ENCODE data around the gene KLHL35.
"Not testable (repeated sequence)": the region's sequence is repeated elsewhere in the genome, so short reads cannot be mapped to it uniquely, and the experiment has no call there.

Gene KLHL35

DNA sequence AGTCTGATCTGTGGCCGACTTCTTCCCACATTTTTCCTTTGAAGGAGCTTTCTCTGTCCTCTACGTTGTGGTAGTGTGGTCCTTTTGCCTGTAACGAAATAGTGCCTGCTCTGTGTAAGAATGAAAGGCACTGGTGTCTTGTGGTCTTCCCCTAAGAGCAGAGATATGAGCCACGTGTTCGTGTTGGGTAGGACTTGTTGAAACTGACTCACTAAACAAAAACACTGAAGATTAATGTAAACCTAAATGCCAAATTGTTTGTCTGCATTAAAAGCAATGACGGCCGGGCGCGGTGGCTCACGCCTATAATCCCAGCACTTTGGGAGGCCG, 43.8 kb downstream of the KLHL35 start:
- Histone ChIP-seq H3K27ac (ENCODE audit: insufficient read depth, low read depth, low read length, poor library complexity, severe bottlenecking) (no peak overlapping the region), H3K36me3 (ENCODE audit: control insufficient read depth, insufficient read depth, low read length) (no peaks in the 10 kb centered on the region), H3K4me3 (ENCODE audit: insufficient read depth, low read depth, low read length) (no peak overlapping the region), H3K27me3 (ENCODE audit: control insufficient read depth, insufficient read depth, low read length, poor library complexity, severe bottlenecking) (no peaks in the 10 kb centered on the region), H3K4me1 (ENCODE audit: control insufficient read depth, insufficient read depth, low read length) (no peaks in the 10 kb centered on the region), H3K9me3 (ENCODE audit: control insufficient read depth, low read length) (no peaks in the 10 kb centered on the region)
- 86 to 91% methylated on average over 11 of the region's 11 CpGs for WGBS, 2 experiments

DNA sequence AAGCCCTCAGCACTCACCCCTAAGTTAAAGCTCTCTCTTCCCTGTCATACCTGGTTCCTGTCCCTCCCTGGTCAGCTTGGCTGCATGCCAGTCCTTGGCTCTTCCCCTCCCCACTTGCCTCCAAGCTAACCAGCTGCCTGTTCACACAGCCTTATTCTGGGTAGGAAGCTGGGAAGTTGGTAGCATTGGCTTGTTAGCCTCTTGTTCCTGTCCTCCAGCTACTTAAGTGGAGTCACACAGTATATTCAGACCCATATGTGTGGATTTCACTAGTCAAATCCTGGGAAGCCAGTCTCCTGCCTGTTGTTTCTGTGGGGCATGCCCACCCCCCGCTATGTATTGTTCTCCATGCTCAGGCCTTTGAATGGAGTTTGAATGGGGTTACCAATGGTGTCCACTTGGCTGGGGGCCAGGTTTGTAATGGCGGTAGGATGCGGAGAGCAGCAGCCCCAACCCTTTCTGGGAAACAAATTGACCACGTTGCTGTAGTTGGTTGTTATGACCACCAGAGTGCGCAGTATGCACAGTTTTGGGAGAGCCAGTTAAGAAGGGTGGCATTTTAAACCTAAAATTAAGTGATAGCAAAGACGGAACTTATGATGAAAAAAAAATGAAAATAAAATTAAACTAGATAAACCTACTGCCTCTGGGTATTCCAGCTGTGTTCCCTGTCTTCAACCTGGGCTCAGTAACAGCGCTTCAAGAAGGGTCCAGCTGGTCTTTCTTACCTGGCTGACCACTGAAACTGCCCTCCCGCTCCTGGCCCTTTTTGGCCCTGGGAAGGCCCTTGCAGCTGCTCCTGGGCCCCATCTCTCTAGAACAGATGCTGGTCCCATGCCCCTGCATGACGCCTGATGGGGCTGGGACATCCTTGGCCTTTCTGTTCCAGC, 44.4 kb downstream of the KLHL35 start:
- Histone ChIP-seq H3K9me3 (ENCODE audit: control insufficient read depth, low read length) (no peaks in the 10 kb centered on the region), H3K27me3 (ENCODE audit: control insufficient read depth, insufficient read depth, low read length, poor library complexity, severe bottlenecking) (no peaks in the 10 kb centered on the region), H3K4me3 (ENCODE audit: insufficient read depth, low read depth, low read length) (no peak overlapping the region), H3K27ac (ENCODE audit: insufficient read depth, low read depth, low read length, poor library complexity, severe bottlenecking) (no peak overlapping the region), H3K36me3 (ENCODE audit: control insufficient read depth, insufficient read depth, low read length) (no peaks in the 10 kb centered on the region), H3K4me1 (ENCODE audit: control insufficient read depth, insufficient read depth, low read length) (no peaks in the 10 kb centered on the region)
- WGBS, 2 experiments: 34% methylated on average over 8 to 9 of the region's 9 CpGs

DNA sequence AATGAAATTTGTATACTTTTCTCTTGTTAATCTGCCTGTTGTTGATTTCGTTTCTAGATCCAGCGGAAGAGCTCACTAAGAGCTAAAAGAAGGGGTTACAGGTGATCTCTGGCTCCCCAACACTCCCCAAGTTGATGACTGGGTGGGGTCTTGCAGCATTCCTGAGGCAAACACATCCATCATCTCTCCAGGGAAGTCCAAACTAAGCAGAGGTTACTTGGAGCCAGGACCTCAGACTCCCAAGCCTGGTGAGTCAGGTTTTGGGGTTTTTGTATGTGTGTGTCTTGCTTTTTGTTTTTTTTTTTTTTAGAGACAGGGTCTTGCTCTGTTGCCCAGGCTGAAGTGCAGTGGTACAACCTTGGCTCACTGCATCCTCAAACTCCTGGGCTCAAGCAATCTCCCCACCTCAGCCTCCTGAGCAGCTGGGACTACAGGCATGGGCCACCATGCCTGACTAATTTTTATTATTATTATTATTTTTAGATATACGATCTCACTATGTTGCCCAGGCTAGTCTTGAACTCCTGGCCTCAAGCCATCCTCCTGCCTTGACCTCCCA, 45.2 kb downstream of the KLHL35 start:
- 92 to 93% methylated on average over 3 of the region's 3 CpGs for WGBS, 2 experiments
- no peak overlapping the region for H3K27ac ChIP-seq (ENCODE audit: insufficient read depth, low read depth, low read length, poor library complexity, severe bottlenecking)

DNA sequence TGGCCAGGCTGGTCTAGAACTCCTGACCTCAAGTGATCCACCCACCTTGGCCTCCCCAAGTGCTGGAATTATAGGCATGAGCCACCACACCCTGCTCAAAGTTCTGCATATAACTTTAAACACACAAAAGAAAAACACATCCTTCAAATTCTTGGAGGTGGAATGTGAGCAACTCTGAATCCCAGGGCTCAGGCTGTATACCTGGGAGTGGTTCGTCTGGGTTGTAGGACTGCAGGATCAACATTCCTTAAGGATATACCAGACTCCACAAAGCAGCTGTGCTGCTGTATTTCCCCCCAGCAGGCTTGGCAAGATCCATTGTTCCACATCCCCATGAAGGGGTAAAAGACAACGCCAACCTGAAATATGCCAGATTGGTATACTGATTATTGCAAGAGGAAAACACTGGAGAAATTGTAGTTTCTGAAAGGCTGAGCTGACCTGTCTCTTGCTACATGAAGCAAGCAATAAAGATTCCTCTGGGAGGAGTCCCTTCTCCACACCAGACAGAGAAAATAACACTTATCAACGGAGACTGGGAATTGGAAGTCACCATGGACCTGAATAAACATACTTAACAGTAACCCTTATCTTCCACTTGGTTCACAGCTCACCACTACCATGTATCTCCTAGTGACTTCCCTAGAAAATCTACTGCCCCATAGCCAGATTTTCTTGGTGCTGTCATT, 45.9 kb downstream of the KLHL35 start:
- H3K4me1 ChIP-seq (ENCODE audit: control insufficient read depth, insufficient read depth, low read length): no peaks in the 10 kb centered on the region
- no peak overlapping the region for H3K4me3 ChIP-seq (ENCODE audit: insufficient read depth, low read depth, low read length)
- H3K9me3 ChIP-seq (ENCODE audit: control insufficient read depth, low read length): no peaks in the 10 kb centered on the region
- H3K36me3 ChIP-seq (ENCODE audit: control insufficient read depth, insufficient read depth, low read length): no peaks in the 10 kb centered on the region
- H3K27ac ChIP-seq (ENCODE audit: insufficient read depth, low read depth, low read length, poor library complexity, severe bottlenecking): no peak overlapping the region
- 74 to 80% methylated on average over 3 of the region's 3 CpGs for WGBS, 2 experiments
- no peaks in the 10 kb centered on the region for H3K27me3 ChIP-seq (ENCODE audit: control insufficient read depth, insufficient read depth, low read length, poor library complexity, severe bottlenecking)

More for the DNA sequence above, 45.2 kb downstream of the KLHL35 start:
- Histone ChIP-seq H3K36me3 (ENCODE audit: control insufficient read depth, insufficient read depth, low read length) (no peaks in the 10 kb centered on the region), H3K4me3 (ENCODE audit: insufficient read depth, low read depth, low read length) (no peak overlapping the region), H3K9me3 (ENCODE audit: control insufficient read depth, low read length) (no peaks in the 10 kb centered on the region), H3K27me3 (ENCODE audit: control insufficient read depth, insufficient read depth, low read length, poor library complexity, severe bottlenecking) (no peaks in the 10 kb centered on the region), H3K4me1 (ENCODE audit: control insufficient read depth, insufficient read depth, low read length) (no peaks in the 10 kb centered on the region)

DNA sequence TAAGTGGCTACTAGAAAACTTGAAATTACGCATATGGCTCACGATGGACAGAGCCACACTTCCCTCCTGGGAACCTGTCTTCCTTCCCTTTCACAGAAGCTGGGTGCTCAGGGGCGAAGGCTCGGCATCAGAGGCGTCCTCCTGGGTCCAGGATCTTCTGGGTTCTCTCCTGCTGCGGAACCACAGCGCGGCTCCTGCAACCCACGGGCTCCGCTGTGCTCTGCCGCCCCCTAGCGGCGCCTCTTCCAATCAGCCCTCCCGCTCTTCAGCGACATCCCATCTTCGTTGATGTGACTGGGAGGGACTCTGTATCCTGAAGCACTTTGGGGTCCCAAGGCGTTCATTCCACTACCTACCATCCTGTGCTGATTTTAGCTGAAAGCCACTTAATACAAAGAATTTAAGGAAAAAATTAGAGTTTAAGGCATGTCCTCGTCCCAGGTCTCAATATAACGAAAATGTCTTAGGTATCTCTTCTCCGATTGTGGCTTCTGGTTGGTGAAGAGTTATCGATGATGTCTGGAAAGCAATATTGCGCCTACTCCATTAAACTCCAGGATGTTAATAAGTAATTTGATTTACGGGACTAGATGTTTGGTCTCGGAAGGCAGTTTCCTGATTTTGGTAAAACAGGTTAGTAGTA, 48.4 kb downstream of the KLHL35 start:
- no peak overlapping the region for H3K4me3 ChIP-seq (ENCODE audit: insufficient read depth, low read depth, low read length)
- no peaks in the 10 kb centered on the region for H3K4me1 ChIP-seq (ENCODE audit: control insufficient read depth, insufficient read depth, low read length)
- no peaks in the 10 kb centered on the region for H3K9me3 ChIP-seq (ENCODE audit: control insufficient read depth, low read length)
- H3K36me3 ChIP-seq (ENCODE audit: control insufficient read depth, insufficient read depth, low read length): no peaks in the 10 kb centered on the region
- 34 to 35% methylated on average over 24 of the region's 24 CpGs for WGBS, 2 experiments
- no peaks in the 10 kb centered on the region for H3K27me3 ChIP-seq (ENCODE audit: control insufficient read depth, insufficient read depth, low read length, poor library complexity, severe bottlenecking)
- no peak overlapping the region for H3K27ac ChIP-seq (ENCODE audit: insufficient read depth, low read depth, low read length, poor library complexity, severe bottlenecking)

DNA sequence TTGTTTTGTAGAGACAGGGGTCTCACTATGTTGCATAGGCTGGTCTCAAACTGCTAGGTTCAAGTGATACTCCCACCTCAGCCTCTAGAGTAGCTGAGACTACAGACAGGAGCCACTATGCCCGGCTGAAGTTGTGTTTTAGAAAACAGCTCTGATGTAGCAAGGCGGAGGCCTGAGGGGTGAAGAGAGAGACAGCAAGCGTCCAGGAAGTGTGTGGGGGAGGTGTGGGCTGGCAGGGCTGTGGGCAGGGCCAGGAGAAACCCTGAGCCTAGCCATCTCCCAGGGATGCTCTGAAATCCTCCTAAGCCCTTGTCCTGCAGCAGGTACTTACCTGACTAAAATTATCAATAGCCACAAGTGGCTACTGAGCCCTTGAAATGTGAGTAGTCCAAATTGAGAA, 49.8 kb downstream of the KLHL35 start:
- no peaks in the 10 kb centered on the region for H3K36me3 ChIP-seq (ENCODE audit: control insufficient read depth, insufficient read depth, low read length)
- no peak overlapping the region for H3K4me3 ChIP-seq (ENCODE audit: insufficient read depth, low read depth, low read length)
- 45 to 55% methylated on average over 3 of the region's 3 CpGs for WGBS, 2 experiments
- no peaks in the 10 kb centered on the region for H3K9me3 ChIP-seq (ENCODE audit: control insufficient read depth, low read length)
- H3K27ac ChIP-seq (ENCODE audit: insufficient read depth, low read depth, low read length, poor library complexity, severe bottlenecking): no peak overlapping the region
- no peaks in the 10 kb centered on the region for H3K27me3 ChIP-seq (ENCODE audit: control insufficient read depth, insufficient read depth, low read length, poor library complexity, severe bottlenecking)
- H3K4me1 ChIP-seq (ENCODE audit: control insufficient read depth, insufficient read depth, low read length): no peaks in the 10 kb centered on the region

DNA sequence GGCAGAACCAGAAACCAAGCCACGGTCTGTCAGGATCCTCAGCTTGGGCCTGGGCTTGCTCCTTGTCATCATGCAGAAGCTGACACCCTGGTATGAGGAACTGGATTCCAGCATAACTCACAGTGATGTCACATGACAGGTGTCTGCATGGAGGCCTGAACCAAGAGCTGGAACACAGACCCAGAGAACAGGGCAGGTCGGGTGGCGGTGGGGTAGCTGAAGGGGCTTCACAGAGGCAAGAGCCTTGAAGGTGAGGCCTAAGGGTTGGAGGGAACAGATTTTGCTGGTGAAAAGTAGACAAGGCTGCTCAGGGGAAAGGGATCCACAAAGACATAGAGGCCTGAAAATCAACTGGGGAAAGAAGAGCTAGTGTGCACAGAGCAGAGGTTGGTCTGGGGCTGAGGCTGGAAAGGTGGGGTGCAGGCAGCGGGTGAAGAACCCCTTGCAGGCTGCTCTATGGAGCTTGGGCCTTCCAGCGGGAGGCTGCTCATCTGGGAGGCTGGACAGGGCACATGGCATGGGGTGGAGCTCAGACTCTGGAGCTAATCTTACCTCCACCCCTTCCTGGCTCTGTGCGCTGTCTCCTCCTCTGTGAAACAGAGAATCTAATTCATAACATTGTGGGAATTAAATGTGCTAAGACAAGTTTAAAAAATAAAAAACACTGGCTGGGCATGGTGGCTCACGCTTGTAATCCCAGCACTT, 52.1 kb downstream of the KLHL35 start:
- no peak overlapping the region for H3K4me3 ChIP-seq (ENCODE audit: insufficient read depth, low read depth, low read length)
- 91 to 92% methylated on average over 7 of the region's 7 CpGs for WGBS, 2 experiments
- no peaks in the 10 kb centered on the region for H3K36me3 ChIP-seq (ENCODE audit: control insufficient read depth, insufficient read depth, low read length)
- H3K4me1 ChIP-seq (ENCODE audit: control insufficient read depth, insufficient read depth, low read length): no peaks in the 10 kb centered on the region
- no peak overlapping the region for H3K27ac ChIP-seq (ENCODE audit: insufficient read depth, low read depth, low read length, poor library complexity, severe bottlenecking)
- H3K9me3 ChIP-seq (ENCODE audit: control insufficient read depth, low read length): no peaks in the 10 kb centered on the region
- H3K27me3 ChIP-seq (ENCODE audit: control insufficient read depth, insufficient read depth, low read length, poor library complexity, severe bottlenecking): no peaks in the 10 kb centered on the region

DNA sequence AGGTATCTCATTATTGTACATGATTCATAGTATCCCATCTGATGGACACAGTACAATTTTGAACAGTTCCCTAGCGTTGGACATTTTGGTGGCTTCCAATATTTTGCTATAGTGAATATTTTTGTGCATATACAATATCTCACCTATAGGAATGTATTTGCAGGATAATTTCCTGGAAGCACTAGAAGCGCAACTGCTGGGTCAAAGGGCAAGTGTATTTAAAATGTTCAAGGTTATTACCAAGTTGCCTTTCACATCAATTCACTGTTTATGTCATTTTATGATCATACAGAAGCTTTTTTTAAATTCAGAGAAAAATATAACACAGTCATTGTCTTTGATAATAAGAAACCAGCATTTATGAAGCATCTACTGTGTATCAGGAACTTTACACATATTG, 52.8 kb downstream of the KLHL35 start:
- no peaks in the 10 kb centered on the region for H3K27me3 ChIP-seq (ENCODE audit: control insufficient read depth, insufficient read depth, low read length, poor library complexity, severe bottlenecking)
- no peak overlapping the region for H3K27ac ChIP-seq (ENCODE audit: insufficient read depth, low read depth, low read length, poor library complexity, severe bottlenecking)
- no peaks in the 10 kb centered on the region for H3K9me3 ChIP-seq (ENCODE audit: control insufficient read depth, low read length)
- WGBS, 2 experiments: 100% methylated on average over 2 of the region's 2 CpGs; no CpG with 5 or more reads in 1 of the 2 experiments
- H3K4me3 ChIP-seq (ENCODE audit: insufficient read depth, low read depth, low read length): no peak overlapping the region
- H3K4me1 ChIP-seq (ENCODE audit: control insufficient read depth, insufficient read depth, low read length): no peaks in the 10 kb centered on the region
- no peaks in the 10 kb centered on the region for H3K36me3 ChIP-seq (ENCODE audit: control insufficient read depth, insufficient read depth, low read length)

DNA sequence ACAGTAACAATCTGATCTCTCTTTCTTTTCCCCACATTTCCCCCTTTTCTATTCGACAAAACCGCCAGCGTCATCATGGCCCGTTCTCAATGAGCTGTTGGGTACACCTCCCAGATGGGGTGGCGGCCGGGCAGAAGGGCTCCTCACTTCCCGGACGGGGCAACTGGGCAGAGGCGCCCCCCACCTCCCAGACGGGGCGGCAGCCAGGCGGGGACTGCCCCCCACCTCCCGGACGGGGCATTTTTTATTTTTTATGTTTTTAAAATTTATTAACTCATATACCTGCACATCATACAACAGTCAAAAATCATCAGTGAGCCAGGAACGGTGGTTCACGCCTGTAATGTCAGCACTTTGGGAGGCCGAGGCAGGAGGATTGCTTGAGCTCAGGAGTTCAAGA, 54.2 kb downstream of the KLHL35 start:
- H3K27ac ChIP-seq (ENCODE audit: insufficient read depth, low read depth, low read length, poor library complexity, severe bottlenecking); H3K4me1 ChIP-seq (ENCODE audit: control insufficient read depth, insufficient read depth, low read length); H3K36me3 ChIP-seq (ENCODE audit: control insufficient read depth, insufficient read depth, low read length); H3K4me3 ChIP-seq (ENCODE audit: insufficient read depth, low read depth, low read length); H3K9me3 ChIP-seq (ENCODE audit: control insufficient read depth, low read length); H3K27me3 ChIP-seq (ENCODE audit: control insufficient read depth, insufficient read depth, low read length, poor library complexity, severe bottlenecking): not testable (repeated sequence)
- 94 to 95% methylated on average over 13 to 17 of the region's 17 CpGs for WGBS, 2 experiments
